Measurements from ENCODE around the gene PARP11. TPM values are rescaled to one million over a fixed set of nuclear protein-coding genes. Genes with fewer than 3 reads are reported as not detected.
A peak's percentile ranks its signal among the peaks of the same experiment; 100 is the strongest.

The PARP11 gene
- total and polyA plus RNA-seq, 2 donors (not counting 1 experiment from before 2014, with no cell fraction given): 6.4 to 26.3 TPM

GRCh38 chr12:3777206-3777809 is 95.9 kb downstream of the PARP11 start:
- DNase-seq (peak; percentile 52), ATAC-seq (ENCODE audit: low read depth) (no peak)

More at GRCh38 chr12:3777206-3777809, 95.9 kb downstream of the PARP11 start:
- Mint-ChIP-seq H3K27ac (no peak overlapping the region), H3K27me3 (no peaks in the 10 kb centered on the region), H3K4me1 (no peaks in the 10 kb centered on the region), H3K4me3 (no peak overlapping the region), H3K9me3 (ENCODE audit: insufficient read depth) (no peaks in the 10 kb centered on the region)
- intact Hi-C loops (cut with micrococcal nuclease): loop anchor here (1.0 kb wide), 1 partner anchor 119 kb away; no protein-coding TSS in a partner anchor
- Histone ChIP-seq H3K9me3 (ENCODE audit: control extremely low read depth in 1 of 3, control insufficient read depth in 2 of 3, insufficient read depth in 1 of 3, low read length in 2 of 3) (no peaks in the 10 kb centered on the region), H3K27ac (ENCODE audit: low read length in 2 of 2) (no peak overlapping the region), H3K4me2 (replicated peaks; ENCODE audit: low read depth, low read length, poor library complexity, severe bottlenecking) (no peak overlapping the region), H2AFZ (ENCODE audit: insufficient read depth, low read depth, low read length, poor library complexity, severe bottlenecking) (no peak overlapping the region), H4K20me1 (ENCODE audit: control insufficient read depth, insufficient read depth, low read length, poor library complexity, severe bottlenecking) (no peaks in the 10 kb centered on the region), H3K27me3 (replicated peaks in 1 of 4; ENCODE audit: control extremely low read depth in 1 of 4, control insufficient read depth in 3 of 4, insufficient read depth in 4 of 4, low read length in 3 of 4) (peaks cover 0 to 2% (median 0%) of the 10 kb centered on the region in 4 experiments), H3K79me2 (ENCODE audit: control insufficient read depth, insufficient read depth, low read length) (no peaks in the 10 kb centered on the region), H3K36me3 (replicated peaks in 1 of 2; ENCODE audit: control extremely low read depth in 1 of 2, control insufficient read depth in 1 of 2, extremely low read depth in 1 of 2, insufficient read depth in 2 of 2, low read length in 1 of 2) (no peaks in the 10 kb centered on the region), H3K9ac (ENCODE audit: low read length) (no peak overlapping the region), H3K4me1 (ENCODE audit: control insufficient read depth in 2 of 2, insufficient read depth in 2 of 2, low read length in 2 of 2) (no peaks in the 10 kb centered on the region), H3K4me3 (ENCODE audit: control extremely low read depth in 1 of 5, extremely low read depth in 1 of 5, insufficient read depth in 1 of 5, low read depth in 2 of 5, low read length in 4 of 5) (no peak overlapping the region)
- ChIA-PET CTCF (interaction anchor here (0.7 to 2.5 kb wide), 17 partner anchors 9 to 500 kb away, joined by 3 to 35 read pairs (median 3); no protein-coding TSS in a partner anchor), POLR2A (no interaction called here)
- WGBS (ENCODE audit: insufficient coverage): no CpG with 5 or more reads among the region's 3 CpGs
- TF ChIP-seq EZH2 (IDR thresholded peaks at IDR 0.05; ENCODE audit: borderline replicate concordance, insufficient read depth, low read depth, low read length, poor library complexity, severe bottlenecking) (no peak), CTCF (IDR thresholded peaks at IDR 0.05) (peak; percentile 71)
